HepG2 (cell line): ENCODE measurements around the gene CD9. TPM values are rescaled to one million over a fixed set of nuclear protein-coding genes. Genes with fewer than 3 reads are reported as not detected.

ENCODE experiments used
- ATAC-seq: fragments of 200-7000 bp; cut with Tn5 transposase; 3 replicates; pipeline ENCODE4 v1.9.1; 2020; ENCODE audit warnings: mild to moderate bottlenecking, moderate library complexity
- BruUV-seq: library from RNA; stranded (reverse); fragments of 400-500 nt; replicated peaks from 2 replicates; lab custom pipeline; 2021; lab: Mats Ljungman, UMichigan
- CTCF ChIA-PET: fragments of 300-600 bp; formaldehyde crosslinking; extraction: SDS; loops from one replicate; lab custom pipeline; 2021; ENCODE audit warnings: low total read pairs, inconsistent platforms, low intra/inter-chr PET ratio; lab: Yijun Ruan, JAX
- POLR2A ChIA-PET: fragments of 350-600 bp; sonication (Branson Sonifier 250); formaldehyde crosslinking; loops from one replicate; lab custom pipeline; 2020; ENCODE audit warnings: antibody characterized with exemption, inconsistent platforms; lab: Yijun Ruan, JAX
- DNase-seq: peaks from one replicate; pipeline ENCODE4 v3.0.0-alpha.2; 2015; ENCODE audit warnings: low spot score
- FAIRE-seq: peaks from 3 replicates; lab custom pipeline; 2011; peaks lifted over from hg19 to GRCh38; lab: Jason Lieb, UNC
- H2AFZ ChIP-seq: one replicate; pipeline ENCODE4 v1.6.1; 2011; ENCODE audit warnings: low read length, inconsistent platforms
- H3K27ac ChIP-seq: fragments of 300-600 bp; 3 replicates; pipeline ENCODE4 v1.8.0; 2011; ENCODE audit warnings: mixed run types, mild to moderate bottlenecking, mixed read lengths, low read length, inconsistent platforms; ENCODE audit not compliant: insufficient read depth; ENCODE audit errors: extremely low read length
- H3K27me3 ChIP-seq, 2 experiments: fragments of 200-600 bp in 1 of 2; 2 replicates in 1 of 2; 3 replicates in 1 of 2; pipeline versions ENCODE4 v1.6.0 to v1.8.0; 2011; ENCODE audit warnings: low read length in 2 of 2, mild to moderate bottlenecking in 2 of 2, moderate library complexity in 2 of 2, inconsistent platforms in 1 of 2; ENCODE audit not compliant: insufficient read depth in 2 of 2, control insufficient read depth in 1 of 2
- H3K36me3 ChIP-seq, 2 experiments: fragments of 200-600 bp in 1 of 2; replicated peaks in 1 of 2; 2 replicates in 1 of 2; 3 replicates in 1 of 2; pipeline versions ENCODE4 v1.5.1 to v1.8.0; 2011; ENCODE audit warnings: low read length in 2 of 2, inconsistent platforms in 1 of 2; ENCODE audit not compliant: insufficient read depth in 2 of 2, control insufficient read depth in 1 of 2
- H3K4me1 ChIP-seq: 2 replicates; pipeline ENCODE4 v1.5.1; 2012; ENCODE audit warnings: low read length, inconsistent platforms; ENCODE audit not compliant: insufficient read depth
- H3K4me2 ChIP-seq: 2 replicates; pipeline ENCODE4 v1.6.0; 2011; ENCODE audit warnings: low read depth, low read length, inconsistent platforms
- H3K4me3 ChIP-seq, 3 experiments: fragments of 200-600 bp in 1 of 3; sonication (generic), shearing (Covaris generic) in 1 of 3; replicated peaks in 1 of 3; 2 replicates each; pipeline ENCODE4 v1.5.1; 2011 to 2016; ENCODE audit warnings: low read length in 3 of 3, inconsistent platforms in 2 of 3, low read depth in 2 of 3, mild to moderate bottlenecking in 2 of 3, control low read depth in 1 of 3, mixed read lengths in 1 of 3; ENCODE audit not compliant: insufficient read depth in 1 of 3
- H3K79me2 ChIP-seq: one replicate; pipeline ENCODE4 v1.6.1; 2011; ENCODE audit warnings: low read length, inconsistent platforms; ENCODE audit not compliant: insufficient read depth
- H3K9ac ChIP-seq: 2 replicates; pipeline ENCODE4 v1.6.0; 2011; ENCODE audit warnings: mild to moderate bottlenecking, low read depth, low read length, inconsistent platforms; ENCODE audit not compliant: insufficient read depth
- H3K9me3 ChIP-seq: 2 replicates; pipeline ENCODE4 v1.5.1; 2012; ENCODE audit warnings: mild to moderate bottlenecking, low read length
- H4K20me1 ChIP-seq: 2 replicates; pipeline ENCODE4 v1.6.0; 2011; ENCODE audit warnings: inconsistent platforms, mild to moderate bottlenecking, low read length, moderate library complexity; ENCODE audit not compliant: insufficient read depth
- DPF2 ChIP-seq: sonication (generic); formaldehyde crosslinking; IDR thresholded peaks from 2 replicates; pipeline ENCODE4 v1.4.0; 2020; ENCODE audit warnings: mild to moderate bottlenecking, low read depth, missing genetic modification reagents, borderline replicate concordance
- HHEX ChIP-seq: IDR thresholded peaks from 2 replicates; pipeline ENCODE4 v1.6.1; 2016; ENCODE audit warnings: control low read depth
- ISX ChIP-seq: sonication (generic); formaldehyde crosslinking; conservative IDR thresholded peaks from 2 replicates; pipeline ENCODE4 v1.5.0; 2020; ENCODE audit warnings: missing genetic modification reagents
- KLF9 ChIP-seq: IDR thresholded peaks from 2 replicates; pipeline ENCODE4 v1.6.1; 2016; ENCODE audit warnings: low read depth
- ZNF30 ChIP-seq: sonication (generic); formaldehyde crosslinking; IDR thresholded peaks from 2 replicates; pipeline ENCODE4 v1.5.0; 2020; ENCODE audit warnings: mild to moderate bottlenecking, missing genetic modification reagents
- ZNF598 ChIP-seq: sonication (generic); formaldehyde crosslinking; IDR thresholded peaks from 2 replicates; pipeline ENCODE4 v1.5.1; 2020; ENCODE audit warnings: mild to moderate bottlenecking, missing genetic modification reagents, borderline replicate concordance
- ZNF652 ChIP-seq: IDR thresholded peaks from 2 replicates; pipeline ENCODE4 v1.6.1; 2016; ENCODE audit warnings: low read depth, borderline replicate concordance
- ZNF768 ChIP-seq: sonication (generic); formaldehyde crosslinking; IDR thresholded peaks from 2 replicates; pipeline ENCODE4 v1.4.0; 2020; ENCODE audit warnings: missing genetic modification reagents
- ZNF780A ChIP-seq: sonication (generic); formaldehyde crosslinking; IDR thresholded peaks from 2 replicates; pipeline ENCODE4 v1.8.0; 2022; ENCODE audit warnings: mild to moderate bottlenecking, missing genetic modification reagents, moderate library complexity
- WGBS: methylation state at CpG from one replicate; pipeline ENCODE4 v1.1.6; 2017; ENCODE audit warnings: low lambda C conversion rate; 5-methylcytosine and 5-hydroxymethylcytosine counted together
- in situ Hi-C: cut with HindIII; loops from 2 replicates; pipeline ENCODE4 v1.10.0; 2017; ENCODE audit warnings: low pct_unique_long_range_greater_than_20kb; ENCODE audit not compliant: extremely low pct_ligation_motif_present
- intact Hi-C: fragments of 100-400 bp; cut with micrococcal nuclease; formaldehyde crosslinking; loops from one replicate; pipeline ENCODE4 v1.10.0; 2022; ENCODE audit not compliant: unreplicated experiment
- polyA plus RNA-seq, 8 experiments: library from polyadenylated mRNA; depleted of rRNA in 3 of 8; stranded (reverse) in 7 of 8; unstranded in 1 of 8; fragments of >200 nt; fragmentation: Illumina TruSeq in 4 of 8; extraction: Trizol in 4 of 8; gene quantifications; 2 replicates each; pipeline versions ENCODE4 v1.2.1 to v1.2.3, GENCODE V29; 2011 to 2016; ENCODE audit warnings: low read depth in 4 of 8, missing spikeins in 1 of 8, mixed read lengths in 1 of 8; ENCODE audit not compliant: insufficient read depth in 1 of 8
- total RNA-seq, 5 experiments: library from RNA; depleted of rRNA; stranded (reverse); fragments of >200 nt; fragmentation: Illumina TruSeq; extraction: Trizol; gene quantifications; 2 replicates each; pipeline ENCODE4 v1.2.3, GENCODE V29; 2016; ENCODE audit warnings: low read depth in 1 of 5
- TF ChIP-seq, protein P1 (sequence below): sonication (generic); formaldehyde crosslinking; IDR thresholded peaks from 2 replicates; pipeline ENCODE4 v1.5.0; 2020; ENCODE audit warnings: mild to moderate bottlenecking, missing genetic modification reagents, borderline replicate concordance

The CD9 gene
- total and polyA plus RNA-seq, 2 of the 13 experiments (the other 11 are each of a cell fraction or from before 2014, with no cell fraction given) = 5.8 to 38.3 TPM

DNA sequence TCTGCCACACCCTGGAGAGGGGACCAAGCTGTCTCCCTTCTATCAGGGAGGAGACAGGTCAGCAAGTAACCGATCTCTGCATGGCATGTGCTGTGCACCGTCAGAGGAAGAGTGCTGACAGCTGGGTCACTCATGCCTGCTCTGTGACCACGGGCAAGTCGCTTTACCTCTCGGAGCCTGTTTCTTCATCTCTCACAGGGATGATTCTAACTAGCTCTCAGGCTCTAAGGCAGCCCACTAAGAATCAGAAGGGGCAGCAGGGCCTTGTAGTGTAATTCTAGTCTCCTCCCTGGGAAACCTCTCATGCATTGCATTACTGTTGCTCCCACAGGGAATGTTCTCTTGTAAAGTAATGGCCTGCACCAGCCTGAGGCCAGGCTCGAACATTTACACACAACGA lies 11.9 kb downstream of the CD9 start:
- no peaks in the 10 kb centered on the region for H3K9me3 ChIP-seq
- no peak overlapping the region for H3K27ac ChIP-seq
- H3K9ac ChIP-seq = no peak overlapping the region
- intact Hi-C loops = no loop called here
- no peaks in the 10 kb centered on the region for H3K79me2 ChIP-seq
- ATAC-seq (no peak), DNase-seq (no peak), FAIRE-seq (no peak)
- H3K27me3 ChIP-seq = peaks cover 3 to 8% of the 10 kb centered on the region in 2 experiments
- WGBS = 41% methylated on average over 5 of the region's 7 CpGs
- TF ChIP-seq ZNF768 (CRISPR knock-in tag) (peak; percentile 65; the same call in 1 of the 2 replicates), ZNF652 (CRISPR knock-in tag) (no peak)
- ChIA-PET POLR2A (no interaction called here), CTCF (no interaction called here)
- no peaks in the 10 kb centered on the region for H3K36me3 ChIP-seq
- H4K20me1 ChIP-seq = no peaks in the 10 kb centered on the region
- no peak overlapping the region for H3K4me2 ChIP-seq
- BruUV-seq = no TSS peak
- in situ Hi-C loops = no loop called here
- H3K4me3 ChIP-seq = no peak overlapping the region
- H3K4me1 ChIP-seq = no peaks in the 10 kb centered on the region
- H2AFZ ChIP-seq = no peak overlapping the region

DNA sequence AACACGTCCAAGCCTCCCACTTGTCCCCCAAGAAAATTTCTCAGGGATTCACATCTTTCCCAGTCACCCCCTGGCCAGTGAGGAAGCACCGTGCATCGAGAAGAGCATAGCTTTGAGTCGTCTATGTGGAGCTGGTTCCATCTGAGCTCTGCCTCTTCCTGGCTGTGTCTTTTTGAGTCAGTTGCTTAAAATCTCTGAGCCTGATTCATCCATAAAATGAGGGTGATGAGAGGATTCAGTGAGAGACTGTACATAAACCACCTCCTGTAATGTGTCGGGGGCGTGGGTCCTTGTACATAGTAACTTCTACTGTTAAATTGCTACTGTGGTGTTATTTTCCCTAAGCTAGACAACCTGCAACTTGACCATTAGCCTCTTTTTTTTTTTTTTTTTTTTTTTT lies 13.8 kb downstream of the CD9 start:
- FAIRE-seq = no peak
- TF ChIP-seq ZNF598 = no peak
- no peak for TF ChIP-seq ISX (CRISPR knock-in tag)
- TF ChIP-seq DPF2 (CRISPR knock-in tag) = no peak
- TF ChIP-seq ZNF780A = no peak
- TF ChIP-seq ZNF30 (CRISPR knock-in tag) = no peak
- TF ChIP-seq HHEX (CRISPR knock-in tag) = no peak
- TF ChIP-seq, protein P1, sequence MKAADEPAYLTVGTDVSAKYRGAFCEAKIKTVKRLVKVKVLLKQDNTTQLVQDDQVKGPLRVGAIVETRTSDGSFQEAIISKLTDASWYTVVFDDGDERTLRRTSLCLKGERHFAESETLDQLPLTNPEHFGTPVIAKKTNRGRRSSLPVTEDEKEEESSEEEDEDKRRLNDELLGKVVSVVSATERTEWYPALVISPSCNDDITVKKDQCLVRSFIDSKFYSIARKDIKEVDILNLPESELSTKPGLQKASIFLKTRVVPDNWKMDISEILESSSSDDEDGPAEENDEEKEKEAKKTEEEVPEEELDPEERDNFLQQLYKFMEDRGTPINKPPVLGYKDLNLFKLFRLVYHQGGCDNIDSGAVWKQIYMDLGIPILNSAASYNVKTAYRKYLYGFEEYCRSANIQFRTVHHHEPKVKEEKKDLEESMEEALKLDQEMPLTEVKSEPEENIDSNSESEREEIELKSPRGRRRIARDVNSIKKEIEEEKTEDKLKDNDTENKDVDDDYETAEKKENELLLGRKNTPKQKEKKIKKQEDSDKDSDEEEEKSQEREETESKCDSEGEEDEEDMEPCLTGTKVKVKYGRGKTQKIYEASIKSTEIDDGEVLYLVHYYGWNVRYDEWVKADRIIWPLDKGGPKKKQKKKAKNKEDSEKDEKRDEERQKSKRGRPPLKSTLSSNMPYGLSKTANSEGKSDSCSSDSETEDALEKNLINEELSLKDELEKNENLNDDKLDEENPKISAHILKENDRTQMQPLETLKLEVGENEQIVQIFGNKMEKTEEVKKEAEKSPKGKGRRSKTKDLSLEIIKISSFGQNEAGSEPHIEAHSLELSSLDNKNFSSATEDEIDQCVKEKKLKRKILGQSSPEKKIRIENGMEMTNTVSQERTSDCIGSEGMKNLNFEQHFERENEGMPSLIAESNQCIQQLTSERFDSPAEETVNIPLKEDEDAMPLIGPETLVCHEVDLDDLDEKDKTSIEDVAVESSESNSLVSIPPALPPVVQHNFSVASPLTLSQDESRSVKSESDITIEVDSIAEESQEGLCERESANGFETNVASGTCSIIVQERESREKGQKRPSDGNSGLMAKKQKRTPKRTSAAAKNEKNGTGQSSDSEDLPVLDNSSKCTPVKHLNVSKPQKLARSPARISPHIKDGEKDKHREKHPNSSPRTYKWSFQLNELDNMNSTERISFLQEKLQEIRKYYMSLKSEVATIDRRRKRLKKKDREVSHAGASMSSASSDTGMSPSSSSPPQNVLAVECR (CRISPR knock-in tag) = no peak
- no peak for TF ChIP-seq KLF9 (CRISPR knock-in tag)
- intact Hi-C loops (no loop called here), in situ Hi-C loops (no loop called here)
- no peak overlapping the region for H3K4me2 ChIP-seq
- H3K9me3 ChIP-seq = no peaks in the 10 kb centered on the region
- WGBS = 77% methylated on average over 6 of the region's 6 CpGs
- BruUV-seq = no TSS peak
- H3K4me3 ChIP-seq = no peak overlapping the region
- DNase-seq = no peak
- H3K27me3 ChIP-seq = peaks cover 3 to 8% of the 10 kb centered on the region in 2 experiments
- H3K36me3 ChIP-seq = no peaks in the 10 kb centered on the region
- no peaks in the 10 kb centered on the region for H3K79me2 ChIP-seq
- no peak overlapping the region for H3K9ac ChIP-seq
- peaks cover 9% of the 10 kb centered on the region for H3K4me1 ChIP-seq
- POLR2A ChIA-PET = no interaction called here
- CTCF ChIA-PET = no interaction called here
- no peak overlapping the region for H3K27ac ChIP-seq
- no peak overlapping the region for H2AFZ ChIP-seq
- no peaks in the 10 kb centered on the region for H4K20me1 ChIP-seq
- no peak for ATAC-seq
